ENCODE results near the gene SGTA.

The SGTA gene

DNA sequence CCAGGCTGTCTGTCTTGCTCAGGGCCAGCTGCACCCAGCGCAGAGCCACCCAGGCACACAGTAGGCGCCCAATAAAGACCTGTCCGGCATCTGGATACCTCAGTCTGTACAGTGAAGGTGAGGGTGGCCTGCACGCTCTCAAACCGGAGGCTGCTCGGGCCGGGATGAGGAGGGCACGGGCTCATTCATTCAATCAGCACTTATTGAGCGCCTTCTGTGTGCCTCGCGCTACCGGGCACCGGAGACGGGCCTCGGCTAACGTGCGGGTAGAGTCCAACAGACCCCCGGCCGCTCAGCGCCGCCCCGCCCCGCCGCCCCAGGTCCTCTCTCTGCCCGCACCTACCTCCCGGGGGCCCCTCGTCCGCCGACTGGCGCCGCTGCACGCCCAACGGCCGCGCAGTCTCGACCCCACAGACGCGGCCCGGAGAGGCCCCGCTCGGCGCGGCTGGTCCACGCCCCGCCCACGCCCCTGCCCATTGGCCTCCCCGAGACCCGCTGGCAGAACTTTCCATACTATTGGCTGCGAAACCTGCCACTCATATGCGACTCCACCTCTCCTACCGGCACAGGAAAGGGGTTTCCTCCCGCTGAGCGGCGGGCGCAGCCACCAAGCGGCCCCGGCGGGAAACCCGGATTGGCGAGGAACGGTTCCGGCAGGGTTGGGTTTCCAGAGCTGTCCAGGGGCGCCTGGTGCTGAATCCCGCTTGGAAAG, 43.3 kb downstream of the SGTA start, which contains the start of gene SLC39A3:
Gene SLC39A3 (minus strand): TSS at position 416 of the 712 bp plus-strand sequence. CDS start 2,760 bp downstream, outside the sequence.
- TF ChIP-seq, protein P1, sequence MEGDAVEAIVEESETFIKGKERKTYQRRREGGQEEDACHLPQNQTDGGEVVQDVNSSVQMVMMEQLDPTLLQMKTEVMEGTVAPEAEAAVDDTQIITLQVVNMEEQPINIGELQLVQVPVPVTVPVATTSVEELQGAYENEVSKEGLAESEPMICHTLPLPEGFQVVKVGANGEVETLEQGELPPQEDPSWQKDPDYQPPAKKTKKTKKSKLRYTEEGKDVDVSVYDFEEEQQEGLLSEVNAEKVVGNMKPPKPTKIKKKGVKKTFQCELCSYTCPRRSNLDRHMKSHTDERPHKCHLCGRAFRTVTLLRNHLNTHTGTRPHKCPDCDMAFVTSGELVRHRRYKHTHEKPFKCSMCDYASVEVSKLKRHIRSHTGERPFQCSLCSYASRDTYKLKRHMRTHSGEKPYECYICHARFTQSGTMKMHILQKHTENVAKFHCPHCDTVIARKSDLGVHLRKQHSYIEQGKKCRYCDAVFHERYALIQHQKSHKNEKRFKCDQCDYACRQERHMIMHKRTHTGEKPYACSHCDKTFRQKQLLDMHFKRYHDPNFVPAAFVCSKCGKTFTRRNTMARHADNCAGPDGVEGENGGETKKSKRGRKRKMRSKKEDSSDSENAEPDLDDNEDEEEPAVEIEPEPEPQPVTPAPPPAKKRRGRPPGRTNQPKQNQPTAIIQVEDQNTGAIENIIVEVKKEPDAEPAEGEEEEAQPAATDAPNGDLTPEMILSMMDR (IDR thresholded peaks at IDR 0.05; ENCODE audit: low read depth, low read length, missing control alignments): peak; percentile 27
- in situ Hi-C loops (cut with HindIII; ENCODE audit: low pct_ligation_motif_present, low sequenced_read_pairs): no loop called here
- peak; percentile 99 for DNase-seq
- peaks cover 3% of the 10 kb centered on the region for H3K36me3 ChIP-seq (replicated peaks)
- H3K4me3 ChIP-seq (ENCODE audit: low read depth, low read length): peak within 1 kb of the TSS; percentile 93
- peak within 1 kb of the TSS; percentile 16 for H3K27ac ChIP-seq
- no peaks in the 10 kb centered on the region for H3K27me3 ChIP-seq (replicated peaks)

DNA sequence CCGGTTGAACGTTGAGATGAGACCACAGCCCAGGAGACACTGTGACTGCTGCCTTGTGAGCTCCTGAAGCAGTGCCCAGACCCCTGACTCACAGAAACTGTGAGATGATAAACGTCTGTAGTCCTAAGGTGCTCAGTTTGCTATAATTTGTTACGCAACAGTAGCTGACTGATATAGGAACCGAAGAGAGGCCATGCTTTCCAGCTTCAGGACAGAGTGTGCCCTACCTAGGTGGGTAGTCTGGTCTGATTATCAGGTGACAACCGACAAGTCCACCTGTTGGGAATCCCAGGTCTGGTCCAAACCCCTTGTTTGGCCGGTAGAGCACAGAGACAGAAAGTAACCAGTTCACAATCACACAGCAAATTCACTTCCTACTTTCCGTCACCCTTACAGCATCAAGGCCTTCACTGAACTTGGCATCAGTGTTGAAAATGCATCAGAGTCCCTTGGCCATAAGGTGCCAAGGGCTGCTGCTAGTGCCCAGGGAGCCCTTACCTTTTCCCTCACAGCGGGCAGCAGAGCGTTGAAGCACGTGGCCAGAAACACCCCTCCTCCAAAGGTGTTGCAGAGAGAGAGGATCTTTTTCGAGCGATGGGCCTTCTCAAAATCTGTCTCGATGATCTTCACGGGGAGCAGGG, 46.4 kb downstream of the SGTA start:
- peaks cover 3% of the 10 kb centered on the region for H3K36me3 ChIP-seq (replicated peaks)
- DNase-seq: no peak
- H3K27me3 ChIP-seq (replicated peaks): no peaks in the 10 kb centered on the region
- TF ChIP-seq, protein P1 (IDR thresholded peaks at IDR 0.05; ENCODE audit: low read depth, low read length, missing control alignments): no peak
- no peak overlapping the region for H3K4me3 ChIP-seq (ENCODE audit: low read depth, low read length)
- no peak overlapping the region for H3K27ac ChIP-seq
- in situ Hi-C loops (cut with HindIII; ENCODE audit: low pct_ligation_motif_present, low sequenced_read_pairs): no loop called here

DNA sequence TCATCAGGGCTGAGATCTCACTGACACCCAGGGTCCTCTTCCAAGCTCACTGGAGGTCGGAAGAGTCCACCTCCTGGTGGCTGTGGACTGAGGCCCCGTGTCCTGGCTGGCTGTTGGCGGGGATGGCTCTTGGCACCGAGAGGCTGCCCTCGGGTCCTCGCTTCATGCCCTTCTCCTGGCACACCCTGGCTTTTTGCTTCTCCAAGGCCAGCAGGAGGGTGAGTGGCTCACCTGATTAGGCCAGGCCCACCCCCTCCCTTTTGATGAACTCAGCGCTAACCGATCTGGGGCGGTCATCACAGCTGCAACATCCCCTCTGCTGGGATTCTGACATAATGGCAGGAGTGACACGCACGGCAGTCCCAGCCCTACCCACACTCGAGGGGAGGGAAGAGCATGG, 47.7 kb downstream of the SGTA start:
- H3K27me3 ChIP-seq (replicated peaks): no peaks in the 10 kb centered on the region
- no peak overlapping the region for H3K4me3 ChIP-seq (ENCODE audit: low read depth, low read length)
- TF ChIP-seq, protein P1 (IDR thresholded peaks at IDR 0.05; ENCODE audit: low read depth, low read length, missing control alignments): no peak
- no peak for DNase-seq
- H3K36me3 ChIP-seq (replicated peaks): peaks cover 3% of the 10 kb centered on the region
- in situ Hi-C loops (cut with HindIII; ENCODE audit: low pct_ligation_motif_present, low sequenced_read_pairs): no loop called here
- H3K27ac ChIP-seq: no peak overlapping the region

DNA sequence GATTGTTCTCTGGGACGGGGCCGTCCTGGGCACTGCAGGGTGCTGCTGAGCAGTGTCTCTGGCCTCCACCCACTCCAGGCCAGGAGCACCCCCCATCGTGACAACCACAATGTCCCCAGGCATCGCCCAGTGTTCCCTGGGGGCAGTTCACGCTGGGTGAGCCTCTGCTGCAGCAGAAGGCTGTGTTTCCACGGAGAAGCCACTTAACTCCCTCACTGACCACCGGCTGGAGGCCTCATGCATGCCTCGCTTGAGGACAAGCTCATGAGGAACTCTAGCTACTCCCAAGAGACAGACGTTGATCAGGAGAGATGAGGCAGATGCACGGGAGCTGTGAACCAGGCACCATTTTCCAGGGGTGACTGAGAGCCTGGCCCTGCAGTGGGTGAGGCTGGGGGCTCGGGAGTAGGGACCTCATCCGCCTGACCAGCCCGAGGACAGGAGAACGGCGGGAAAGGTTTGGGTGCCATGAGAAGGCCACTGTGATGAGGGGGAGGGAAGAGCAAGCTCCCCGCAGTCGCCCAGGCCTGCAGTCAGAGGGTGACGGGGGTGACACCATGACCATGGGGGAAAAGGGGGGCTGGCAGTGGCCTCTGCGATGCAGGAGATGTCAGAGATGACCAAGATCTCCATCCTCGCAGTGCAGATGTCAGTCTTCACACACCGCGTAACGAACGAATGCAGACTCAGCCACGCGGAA, 48.3 kb downstream of the SGTA start:
- in situ Hi-C loops (cut with HindIII; ENCODE audit: low pct_ligation_motif_present, low sequenced_read_pairs): no loop called here
- TF ChIP-seq, protein P1 (IDR thresholded peaks at IDR 0.05; ENCODE audit: low read depth, low read length, missing control alignments): no peak
- peaks cover 3% of the 10 kb centered on the region for H3K36me3 ChIP-seq (replicated peaks)
- H3K27ac ChIP-seq: no peak overlapping the region
- no peak for DNase-seq
- H3K27me3 ChIP-seq (replicated peaks): no peaks in the 10 kb centered on the region
- H3K4me3 ChIP-seq (ENCODE audit: low read depth, low read length): no peak overlapping the region

DNA sequence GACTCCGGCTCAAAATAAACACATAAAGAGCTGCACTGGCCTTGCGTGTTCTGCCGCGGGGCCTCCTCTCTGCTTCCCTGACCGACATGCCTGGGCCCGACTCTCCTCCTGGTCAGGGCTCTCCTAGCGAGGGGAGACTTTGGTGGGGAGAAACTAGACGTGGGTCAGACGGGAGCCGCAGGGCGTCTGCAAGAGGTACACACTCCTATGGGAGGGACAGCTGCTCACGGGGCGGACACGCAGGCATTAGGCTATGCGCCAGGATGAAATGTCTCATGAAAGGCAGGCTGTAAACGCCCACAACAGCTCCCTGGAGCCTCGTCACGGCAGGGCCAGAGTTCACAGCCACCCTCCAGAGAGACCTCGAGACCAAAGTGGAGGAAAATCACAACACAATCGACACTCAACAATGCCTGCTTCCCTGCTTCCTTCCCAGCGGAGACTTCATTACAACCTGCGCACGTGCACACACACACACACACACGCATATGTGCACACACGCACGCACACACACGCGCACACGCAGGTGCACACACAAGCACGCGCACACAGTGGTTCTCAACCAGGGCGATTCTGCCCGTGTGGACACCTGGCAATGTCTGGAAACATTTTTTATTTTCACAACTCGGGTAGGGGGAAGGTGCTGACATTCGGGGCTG, 49.0 kb downstream of the SGTA start:
- H3K27me3 ChIP-seq (replicated peaks): no peaks in the 10 kb centered on the region
- H3K27ac ChIP-seq: no peak overlapping the region
- in situ Hi-C loops (cut with HindIII; ENCODE audit: low pct_ligation_motif_present, low sequenced_read_pairs): no loop called here
- DNase-seq: no peak
- peaks cover 3% of the 10 kb centered on the region for H3K36me3 ChIP-seq (replicated peaks)
- TF ChIP-seq, protein P1 (IDR thresholded peaks at IDR 0.05; ENCODE audit: low read depth, low read length, missing control alignments): no peak
- no peak overlapping the region for H3K4me3 ChIP-seq (ENCODE audit: low read depth, low read length)

Measured in brain microvascular endothelial cell (primary cell).